ENCODE results near the gene TSPYL1. TPM values are rescaled to one million over a fixed set of nuclear protein-coding genes. Genes with fewer than 3 reads are reported as not detected.
"Not testable (repeated sequence)": the region's sequence is repeated elsewhere in the genome, so short reads cannot be mapped to it uniquely, and the experiment has no call there.

TSPYL1 gene
- total RNA-seq: 100 to 1,000 TPM; 199 to 216 TPM
- 233 to 434 reads per million in 2 donors for total RNA-seq

DNA sequence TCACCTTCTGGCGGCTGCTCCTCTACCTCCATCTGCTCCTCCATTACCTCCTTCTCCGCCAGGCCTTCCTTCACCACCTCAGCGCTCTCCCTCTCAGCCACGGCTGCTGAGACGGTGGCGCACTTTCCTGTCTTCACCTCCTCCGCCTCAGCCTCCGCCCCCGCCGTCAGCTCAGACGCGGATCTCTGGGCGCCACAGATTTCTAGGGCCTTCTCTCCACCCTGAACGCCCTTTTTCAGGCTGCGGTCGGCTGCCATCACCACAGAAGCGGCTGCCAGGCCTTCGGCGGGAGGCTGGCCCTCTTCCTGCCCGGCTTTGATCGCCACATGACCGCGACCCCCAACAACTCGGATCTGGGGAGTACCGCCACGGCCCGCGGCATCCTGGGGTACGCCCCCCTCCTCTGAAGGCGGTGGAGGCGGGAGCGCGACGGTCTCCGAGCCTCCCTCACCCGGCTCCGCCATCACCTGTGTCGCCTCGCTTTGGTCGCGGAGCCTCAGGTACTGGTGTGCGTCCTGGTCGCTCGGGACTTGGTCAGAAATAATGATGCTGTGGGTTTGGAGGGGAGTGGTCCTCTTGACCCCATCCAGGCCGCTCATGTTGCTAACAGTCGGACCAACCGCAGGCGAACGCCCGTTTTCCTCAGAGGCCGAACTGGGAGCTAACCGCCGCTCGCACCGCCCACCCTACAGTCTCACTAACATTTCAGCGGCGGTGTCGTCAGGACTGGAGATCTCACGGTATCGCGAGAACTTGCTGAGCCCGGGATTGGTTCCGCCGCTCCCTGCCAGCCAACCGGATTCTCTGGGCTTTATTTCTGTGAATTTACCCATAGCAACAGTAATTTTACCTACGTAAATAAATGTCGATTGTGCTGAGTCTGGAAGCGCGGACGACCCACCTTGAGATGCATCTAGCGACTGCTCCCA is at the start of gene TSPYL1:
Gene TSPYL1, minus strand, starts transcription at position 699 of the 929 bp plus-strand sequence. Its CDS starts 100 bp downstream, at position 599.
- Mint-ChIP-seq H3K27ac (peak within 1 kb of the TSS; percentile 98), H3K4me1 (peaks cover 42% of the 10 kb centered on the region), H3K36me3 (ENCODE audit: low read depth) (peaks cover 17% of the 10 kb centered on the region), H3K27me3 (no peaks in the 10 kb centered on the region), H3K4me3 (peak within 1 kb of the TSS; percentile 99)
- H3K9me3 ChIP-seq (ENCODE audit: control insufficient read depth, low read length, poor library complexity, severe bottlenecking): no peaks in the 10 kb centered on the region
- DNase-seq (peak; percentile 81 to 89 (median 89)), ATAC-seq (peak; percentile 88)

DNA sequence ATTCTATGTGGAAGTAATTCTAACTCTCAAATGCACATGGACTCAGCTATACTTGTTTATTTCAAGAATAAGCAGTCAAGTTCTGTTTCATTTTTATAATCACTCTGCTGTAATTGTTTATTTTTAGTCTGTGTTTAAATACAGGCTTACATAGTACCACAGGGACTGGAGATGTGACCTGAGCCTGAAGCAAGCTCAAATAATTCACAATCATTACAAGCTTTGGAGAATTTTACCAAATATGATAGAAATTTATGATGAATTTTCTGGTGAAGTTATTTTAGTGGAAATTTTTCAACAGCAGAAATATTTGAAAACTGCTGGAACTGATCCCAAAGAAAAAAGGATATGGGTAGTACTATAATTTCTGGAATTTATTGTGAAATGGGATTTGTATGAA is 49.4 kb upstream of the TSPYL1 start:
- H3K36me3 Mint-ChIP-seq (ENCODE audit: low read depth): no peaks in the 10 kb centered on the region
- no peak overlapping the region for H3K4me3 Mint-ChIP-seq
- H3K9me3 ChIP-seq (ENCODE audit: control insufficient read depth, low read length, poor library complexity, severe bottlenecking): no peaks in the 10 kb centered on the region
- H3K27me3 Mint-ChIP-seq: no peaks in the 10 kb centered on the region
- no peak for DNase-seq
- no peaks in the 10 kb centered on the region for H3K4me1 Mint-ChIP-seq
- no peak overlapping the region for H3K27ac Mint-ChIP-seq
- ATAC-seq: no peak

GRCh38 chr6:116328528-116328903 is 48.8 kb upstream of the TSPYL1 start:
- H3K9me3 ChIP-seq (ENCODE audit: control insufficient read depth, low read length, poor library complexity, severe bottlenecking): no peaks in the 10 kb centered on the region
- H3K4me1 Mint-ChIP-seq: no peaks in the 10 kb centered on the region
- no peaks in the 10 kb centered on the region for H3K36me3 Mint-ChIP-seq (ENCODE audit: low read depth)
- ATAC-seq (no peak), DNase-seq (no peak)
- no peaks in the 10 kb centered on the region for H3K27me3 Mint-ChIP-seq
- H3K27ac Mint-ChIP-seq: no peak overlapping the region
- H3K4me3 Mint-ChIP-seq: no peak overlapping the region

- DNase-seq (no peak), ATAC-seq (no peak)
- Mint-ChIP-seq H3K4me1 (no peaks in the 10 kb centered on the region), H3K36me3 (ENCODE audit: low read depth) (no peaks in the 10 kb centered on the region), H3K4me3 (no peak overlapping the region), H3K27ac (no peak overlapping the region), H3K27me3 (no peaks in the 10 kb centered on the region)
- no peaks in the 10 kb centered on the region for H3K9me3 ChIP-seq (ENCODE audit: control insufficient read depth, low read length, poor library complexity, severe bottlenecking)
Observed at GRCh38 chr6:116327803-116328527, 48.2 kb upstream of the TSPYL1 start.

DNA sequence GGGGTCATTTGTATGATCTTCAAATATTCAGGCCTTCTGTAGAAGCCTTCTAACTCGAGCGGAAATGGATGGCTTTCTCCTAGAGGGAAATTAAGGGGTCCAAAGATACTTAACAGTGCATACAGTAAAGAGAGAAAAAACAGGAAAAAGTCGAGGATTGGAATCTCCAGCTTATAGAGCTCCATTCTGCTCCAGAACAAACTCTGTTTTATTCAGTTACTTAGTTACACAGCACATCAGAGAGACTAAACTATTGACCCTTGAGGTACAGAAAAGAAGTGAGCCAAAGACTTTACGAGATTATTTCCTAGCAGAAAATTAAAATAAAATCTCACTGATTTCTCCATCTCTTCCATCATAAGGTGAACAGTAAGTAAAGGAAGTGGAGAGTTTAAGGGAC is 47.3 kb upstream of the TSPYL1 start:
- no peak overlapping the region for H3K27ac Mint-ChIP-seq
- DNase-seq (no peak), ATAC-seq (no peak)
- no peaks in the 10 kb centered on the region for H3K9me3 ChIP-seq (ENCODE audit: control insufficient read depth, low read length, poor library complexity, severe bottlenecking)
- no peaks in the 10 kb centered on the region for H3K4me1 Mint-ChIP-seq
- no peaks in the 10 kb centered on the region for H3K27me3 Mint-ChIP-seq
- no peaks in the 10 kb centered on the region for H3K36me3 Mint-ChIP-seq (ENCODE audit: low read depth)
- no peak overlapping the region for H3K4me3 Mint-ChIP-seq

DNA sequence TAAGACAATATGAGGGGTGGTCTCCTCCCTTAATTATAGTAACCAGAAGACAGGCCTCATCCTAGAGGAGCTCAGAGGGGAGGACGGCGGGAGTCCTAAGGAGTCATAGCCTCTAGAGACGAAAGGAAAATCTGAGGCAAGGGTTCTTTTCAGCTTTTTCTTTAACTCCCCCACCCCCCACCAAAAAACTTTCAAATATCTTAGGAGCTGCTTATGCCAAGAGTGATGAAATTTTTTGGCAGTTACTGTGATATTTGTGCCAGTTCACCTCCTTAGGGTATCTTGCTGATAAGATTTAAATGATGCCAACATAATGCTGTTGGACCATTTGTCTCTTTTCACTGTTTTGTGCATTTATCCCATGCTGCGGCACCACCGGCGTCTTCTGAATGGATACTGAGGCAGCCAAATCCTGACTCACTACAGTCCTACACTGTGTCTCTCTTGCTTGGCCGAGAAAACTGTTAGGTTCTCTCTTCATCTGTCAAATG is 46.5 kb upstream of the TSPYL1 start:
- no peaks in the 10 kb centered on the region for H3K27me3 Mint-ChIP-seq
- no peaks in the 10 kb centered on the region for H3K36me3 Mint-ChIP-seq (ENCODE audit: low read depth)
- H3K4me1 Mint-ChIP-seq: no peaks in the 10 kb centered on the region
- DNase-seq (no peak), ATAC-seq (no peak)
- no peaks in the 10 kb centered on the region for H3K9me3 ChIP-seq (ENCODE audit: control insufficient read depth, low read length, poor library complexity, severe bottlenecking)
- H3K27ac Mint-ChIP-seq: peak overlapping the region; percentile 29
- H3K4me3 Mint-ChIP-seq: no peak overlapping the region

- H3K4me1 Mint-ChIP-seq; H3K36me3 Mint-ChIP-seq (ENCODE audit: low read depth); ATAC-seq; H3K4me3 Mint-ChIP-seq; DNase-seq; H3K27me3 Mint-ChIP-seq; H3K9me3 ChIP-seq (ENCODE audit: control insufficient read depth, low read length, poor library complexity, severe bottlenecking): not testable (repeated sequence)
- H3K27ac Mint-ChIP-seq: peak overlapping the region; percentile 29
Observed at GRCh38 chr6:116325634-116326132, 46.0 kb upstream of the TSPYL1 start.

- DNase-seq (no peak), ATAC-seq (no peak)
- H3K4me1 Mint-ChIP-seq: no peaks in the 10 kb centered on the region
- H3K4me3 Mint-ChIP-seq: no peak overlapping the region
- no peaks in the 10 kb centered on the region for H3K9me3 ChIP-seq (ENCODE audit: control insufficient read depth, low read length, poor library complexity, severe bottlenecking)
- no peaks in the 10 kb centered on the region for H3K36me3 Mint-ChIP-seq (ENCODE audit: low read depth)
- peak overlapping the region; percentile 56 for H3K27ac Mint-ChIP-seq
- no peaks in the 10 kb centered on the region for H3K27me3 Mint-ChIP-seq
Observed at GRCh38 chr6:116323863-116324262, 44.1 kb upstream of the TSPYL1 start.

DNA sequence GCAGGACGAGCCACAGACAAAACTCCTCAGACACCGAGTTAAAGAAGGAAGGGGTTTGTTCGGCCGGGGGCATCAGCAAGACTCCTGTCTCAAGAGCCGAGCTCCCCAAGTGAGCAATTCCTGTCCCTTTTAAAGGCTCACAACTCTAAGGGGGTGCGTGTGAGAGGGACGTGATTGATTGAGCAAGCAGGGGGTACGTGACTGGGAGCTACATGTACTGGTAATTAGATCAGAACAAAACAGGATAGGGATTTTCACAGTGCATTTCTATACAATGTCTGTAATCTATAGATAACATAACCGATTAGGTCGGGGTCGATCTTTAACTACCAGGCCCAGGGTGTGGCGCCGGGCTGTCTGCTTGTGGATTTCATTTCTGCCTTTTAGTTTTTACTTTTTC is 42.2 kb upstream of the TSPYL1 start:
- not testable (repeated sequence) for H3K36me3 Mint-ChIP-seq (ENCODE audit: low read depth)

GRCh38 chr6:116316772-116317467 is 37.2 kb upstream of the TSPYL1 start:
- H3K36me3 Mint-ChIP-seq (ENCODE audit: low read depth): no peaks in the 10 kb centered on the region
- no peaks in the 10 kb centered on the region for H3K4me1 Mint-ChIP-seq
- H3K9me3 ChIP-seq (ENCODE audit: control insufficient read depth, low read length, poor library complexity, severe bottlenecking): no peaks in the 10 kb centered on the region
- H3K27me3 Mint-ChIP-seq: no peaks in the 10 kb centered on the region
- H3K4me3 Mint-ChIP-seq: no peak overlapping the region
- no peak overlapping the region for H3K27ac Mint-ChIP-seq
- ATAC-seq (no peak), DNase-seq (no peak)

More for the DNA sequence above, 42.2 kb upstream of the TSPYL1 start:
- H3K9me3 ChIP-seq (ENCODE audit: control insufficient read depth, low read length, poor library complexity, severe bottlenecking); ATAC-seq; H3K27ac Mint-ChIP-seq; DNase-seq; H3K27me3 Mint-ChIP-seq; H3K4me3 Mint-ChIP-seq; H3K4me1 Mint-ChIP-seq: not testable (repeated sequence)

- ATAC-seq: no peak
- Mint-ChIP-seq H3K36me3 (ENCODE audit: low read depth) (peaks cover 2% of the 10 kb centered on the region), H3K27ac (no peak overlapping the region), H3K27me3 (no peaks in the 10 kb centered on the region), H3K4me1 (no peaks in the 10 kb centered on the region), H3K4me3 (no peak overlapping the region)
- no peak for DNase-seq
- no peaks in the 10 kb centered on the region for H3K9me3 ChIP-seq (ENCODE audit: control insufficient read depth, low read length, poor library complexity, severe bottlenecking)
Observed at GRCh38 chr6:116314878-116315277, 35.1 kb upstream of the TSPYL1 start.

DNA sequence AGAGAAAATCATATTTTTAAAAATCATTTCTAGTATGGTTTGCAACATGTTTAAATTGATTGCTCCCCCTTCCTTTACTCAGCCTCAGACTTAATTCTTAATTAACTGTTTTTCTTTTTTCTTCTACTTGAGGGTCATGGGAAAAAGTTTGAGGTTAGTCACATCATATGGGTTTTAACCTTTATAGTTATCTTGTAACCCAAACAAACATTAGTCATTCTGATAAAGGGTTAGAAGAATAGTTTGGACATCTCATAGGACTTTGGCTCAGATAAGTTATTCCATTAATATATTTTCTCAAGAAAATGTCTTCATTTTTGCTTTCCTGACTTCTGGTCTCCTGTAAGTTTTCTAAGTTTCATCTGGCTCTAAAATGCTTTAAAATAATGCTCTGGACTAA is 34.5 kb upstream of the TSPYL1 start:
- no peak overlapping the region for H3K4me3 Mint-ChIP-seq
- ATAC-seq: no peak
- no peaks in the 10 kb centered on the region for H3K27me3 Mint-ChIP-seq
- DNase-seq: no peak
- peak overlapping the region; percentile 14 for H3K27ac Mint-ChIP-seq
- H3K36me3 Mint-ChIP-seq (ENCODE audit: low read depth): peaks cover 2% of the 10 kb centered on the region
- no peaks in the 10 kb centered on the region for H3K9me3 ChIP-seq (ENCODE audit: control insufficient read depth, low read length, poor library complexity, severe bottlenecking)
- H3K4me1 Mint-ChIP-seq: no peaks in the 10 kb centered on the region

All from T-helper 17 cell (primary cell).